BJ (cell line): ENCODE measurements around the gene CEP192. TPM values are rescaled to one million over a fixed set of nuclear protein-coding genes. Genes with fewer than 3 reads are reported as not detected.

Experiments used
- CTCF ChIA-PET: fragments of 350-600 bp; formaldehyde crosslinking; extraction: SDS; loops from one replicate; lab custom pipeline; 2021; ENCODE audit warnings: antibody characterized with exemption, inconsistent platforms; lab: Yijun Ruan, JAX
- POLR2A ChIA-PET: fragments of 300-600 bp; sonication (Branson Sonifier 250); formaldehyde crosslinking; extraction: SDS; loops from one replicate; lab custom pipeline; 2021; ENCODE audit warnings: antibody characterized with exemption; lab: Charles Lee
- DNase-seq: peaks from one replicate; pipeline ENCODE4 v3.0.0-alpha.2; 2011; ENCODE audit warnings: low read depth
- H3K27me3 ChIP-seq: 2 replicates; pipeline ENCODE4 v1.6.0; 2011; ENCODE audit warnings: low read length; ENCODE audit not compliant: control insufficient read depth, insufficient read depth
- H3K36me3 ChIP-seq: 2 replicates; pipeline ENCODE4 v1.5.1; 2011; ENCODE audit warnings: low read length; ENCODE audit not compliant: control insufficient read depth, insufficient read depth
- H3K4me3 ChIP-seq: 2 replicates; pipeline ENCODE4 v1.5.1; 2011; ENCODE audit warnings: low read depth, mild to moderate bottlenecking, control low read depth, low read length
- CTCF ChIP-seq: IDR thresholded peaks from 2 replicates; pipeline ENCODE4 v1.5.1; 2011; ENCODE audit warnings: low read depth, mild to moderate bottlenecking, control low read depth, inconsistent platforms, low read length, moderate library complexity; ENCODE audit not compliant: insufficient read depth
- polyA plus RNA-seq: library from polyadenylated mRNA; depleted of rRNA; stranded (reverse); fragments of >200 nt; gene quantifications from 2 replicates; pipeline ENCODE4 v1.2.3, GENCODE V29; 2011

CEP192 gene
- polyA plus RNA-seq, 1 experiment = 13.3 TPM

GRCh38 chr18:13014818-13015217 is 23.7 kb downstream of the CEP192 start:
- no peaks in the 10 kb centered on the region for H3K27me3 ChIP-seq
- H3K36me3 ChIP-seq = peaks cover 6% of the 10 kb centered on the region
- ChIA-PET POLR2A (no interaction called here), CTCF (no interaction called here)
- no peak for TF ChIP-seq CTCF
- H3K4me3 ChIP-seq = no peak overlapping the region
- no peak for DNase-seq

GRCh38 chr18:13017247-13017875 is 26.2 kb downstream of the CEP192 start:
- CTCF ChIA-PET = no interaction called here
- POLR2A ChIA-PET = no interaction called here
- Histone ChIP-seq H3K27me3 (no peaks in the 10 kb centered on the region), H3K4me3 (no peak overlapping the region), H3K36me3 (peaks cover 7% of the 10 kb centered on the region)
- TF ChIP-seq CTCF = no peak
- DNase-seq = no peak

DNA sequence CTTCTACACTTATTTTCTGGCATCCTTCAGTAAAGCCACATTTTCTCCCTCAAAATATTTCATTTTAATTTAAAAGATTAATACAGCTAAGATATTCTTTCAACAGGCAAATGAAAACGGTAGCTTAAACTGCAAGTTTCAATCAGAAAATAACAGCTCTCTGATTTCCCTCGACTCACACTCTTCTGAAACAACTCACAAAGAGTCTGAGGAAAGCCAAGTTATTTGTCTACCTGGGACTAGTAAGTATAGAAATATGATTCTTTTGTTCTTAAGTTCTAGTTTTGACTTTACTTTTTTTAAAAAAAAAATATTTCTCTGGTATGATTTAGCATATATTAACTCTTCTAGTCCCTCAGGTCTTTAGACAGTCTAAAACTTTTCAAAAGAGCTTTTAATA is 27.2 kb downstream of the CEP192 start:
- peaks cover 2% of the 10 kb centered on the region for H3K36me3 ChIP-seq
- POLR2A ChIA-PET = interaction anchor here (0.6 kb wide), 1 partner anchor 135 kb away, joined by 13 read pairs; no protein-coding TSS in a partner anchor

DNA sequence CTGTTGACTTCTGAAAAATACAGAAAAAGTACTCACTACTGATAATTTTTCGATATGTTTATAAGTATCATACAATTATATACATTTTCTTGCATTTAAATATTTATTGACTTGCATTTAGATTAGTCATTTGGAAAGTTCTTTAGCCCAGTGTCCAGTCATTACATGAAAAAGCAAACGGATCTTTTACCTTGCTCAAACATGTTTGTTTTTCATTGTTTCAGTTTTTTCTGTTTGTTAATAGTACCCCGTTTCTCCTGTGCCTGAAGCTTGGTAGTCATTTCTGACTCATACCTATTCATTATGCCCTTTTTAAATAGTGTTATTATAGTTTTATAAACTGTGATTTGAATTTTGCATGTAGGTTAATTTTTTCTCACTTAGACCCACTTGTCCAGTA is 28.1 kb downstream of the CEP192 start:
- H3K4me3 ChIP-seq = no peak overlapping the region
- no peak for TF ChIP-seq CTCF
- DNase-seq = no peak
- peaks cover 2% of the 10 kb centered on the region for H3K36me3 ChIP-seq
- ChIA-PET CTCF (no interaction called here), POLR2A (no interaction called here)
- no peaks in the 10 kb centered on the region for H3K27me3 ChIP-seq

More for the DNA sequence above, 27.2 kb downstream of the CEP192 start:
- CTCF ChIA-PET = no interaction called here
- no peak for TF ChIP-seq CTCF
- H3K27me3 ChIP-seq = no peaks in the 10 kb centered on the region
- H3K4me3 ChIP-seq = no peak overlapping the region
- DNase-seq = no peak

GRCh38 chr18:13022644-13023043 is 31.5 kb downstream of the CEP192 start:
- ChIA-PET CTCF (no interaction called here), POLR2A (no interaction called here)
- no peak overlapping the region for H3K4me3 ChIP-seq
- peaks cover 2% of the 10 kb centered on the region; the same call in 1 of the 2 replicates for H3K36me3 ChIP-seq
- TF ChIP-seq CTCF = no peak
- H3K27me3 ChIP-seq = no peaks in the 10 kb centered on the region
- DNase-seq = no peak
